GM10847 (cell line): ENCODE results near the gene ZBED2.

ENCODE experiments used
- POLR2A ChIP-seq: IDR thresholded peaks from 2 replicates; pipeline ENCODE4 v1.6.1; 2011; ENCODE audit not compliant: insufficient read length; ENCODE audit errors: extremely low read depth

Gene ZBED2, protein sequence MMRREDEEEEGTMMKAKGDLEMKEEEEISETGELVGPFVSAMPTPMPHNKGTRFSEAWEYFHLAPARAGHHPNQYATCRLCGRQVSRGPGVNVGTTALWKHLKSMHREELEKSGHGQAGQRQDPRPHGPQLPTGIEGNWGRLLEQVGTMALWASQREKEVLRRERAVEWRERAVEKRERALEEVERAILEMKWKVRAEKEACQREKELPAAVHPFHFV

DNA sequence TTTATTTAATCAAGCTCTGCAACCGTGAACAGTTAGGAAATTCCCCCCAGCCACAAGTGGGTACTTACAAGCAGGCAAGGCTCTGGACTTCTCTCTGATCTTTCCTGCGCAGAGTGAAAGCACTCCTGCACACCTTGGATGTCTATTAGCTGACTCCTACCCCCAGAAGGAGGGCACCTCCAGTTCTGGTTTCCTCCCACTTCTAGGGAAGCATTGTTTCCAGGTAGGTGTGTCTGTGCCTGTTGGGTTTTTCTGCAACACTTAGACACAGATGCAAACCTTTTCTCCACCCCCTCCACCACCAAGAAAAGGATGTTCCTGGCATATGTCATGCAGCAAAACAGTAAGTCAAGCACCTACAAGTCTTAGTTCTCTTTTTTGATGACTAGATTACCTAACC is at the start of gene ZBED2:
TSS of gene ZBED2 (minus strand) at position 115 of the 400 bp plus-strand sequence. CDS start 1,145 bp downstream, outside the sequence.
- TF ChIP-seq POLR2A, result no peak

DNA sequence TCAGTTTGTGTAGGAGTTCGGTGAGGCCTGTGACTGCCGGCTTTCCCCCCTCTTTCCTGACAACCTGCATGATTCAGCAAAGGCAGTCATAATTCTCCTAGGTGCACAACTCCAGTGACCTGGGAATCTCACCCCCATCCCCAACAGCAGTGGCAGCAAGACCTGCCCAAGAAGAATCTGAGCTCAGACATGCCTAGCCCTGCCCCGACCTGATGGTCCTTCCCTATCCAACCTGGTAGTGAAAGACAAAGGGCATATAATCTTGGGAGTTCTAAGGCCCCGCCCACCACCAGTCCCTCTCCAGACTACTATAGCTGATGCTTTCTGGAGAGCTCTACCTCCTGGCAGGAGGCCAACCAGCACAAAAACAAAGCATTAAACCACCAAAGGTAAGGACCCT is 44.2 kb upstream of the ZBED2 start:
- no peak for TF ChIP-seq POLR2A

DNA sequence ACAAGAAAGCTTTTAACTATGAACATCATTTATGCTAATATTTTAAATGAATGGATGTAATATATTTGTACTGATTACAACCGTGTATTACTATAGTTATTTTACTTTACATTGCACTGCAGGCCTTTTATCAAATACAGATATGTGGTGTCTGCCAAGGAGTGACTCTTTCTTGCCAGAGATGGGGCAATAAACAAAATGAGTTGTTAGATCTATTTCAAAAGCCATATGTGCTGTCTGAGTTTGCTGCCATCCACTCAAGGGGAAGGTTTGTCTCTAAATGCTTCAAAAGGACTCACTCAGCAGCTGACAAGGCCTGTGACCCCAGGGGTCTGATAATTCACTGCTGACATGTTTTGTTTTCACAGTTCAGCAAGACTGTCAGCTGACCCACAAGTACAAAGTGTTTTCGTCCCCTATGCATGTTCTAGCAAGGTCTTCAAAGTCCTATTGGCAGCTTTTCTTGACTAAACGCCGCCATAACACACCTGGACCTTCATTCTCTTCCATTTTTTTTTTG is 41.3 kb upstream of the ZBED2 start:
- TF ChIP-seq POLR2A, result no peak

DNA sequence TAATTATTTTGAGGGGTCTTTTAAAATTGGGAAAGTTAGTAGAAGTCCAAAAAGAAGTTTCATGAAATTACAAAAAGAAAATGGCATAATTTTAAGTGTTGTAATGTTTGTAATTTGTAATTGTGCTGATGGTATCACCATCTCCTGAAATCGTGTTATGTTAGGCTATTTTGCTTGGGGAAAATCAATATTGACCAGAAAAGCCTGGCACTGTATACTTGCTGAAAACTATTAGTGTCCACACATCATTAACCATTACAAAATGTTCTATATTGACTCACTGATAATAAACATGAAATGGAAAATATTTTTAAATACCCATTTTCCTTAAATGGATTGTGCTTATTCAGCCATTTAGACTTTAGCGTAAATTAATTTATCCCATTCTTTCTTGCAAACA is 40.3 kb upstream of the ZBED2 start:
- no peak for TF ChIP-seq POLR2A

DNA sequence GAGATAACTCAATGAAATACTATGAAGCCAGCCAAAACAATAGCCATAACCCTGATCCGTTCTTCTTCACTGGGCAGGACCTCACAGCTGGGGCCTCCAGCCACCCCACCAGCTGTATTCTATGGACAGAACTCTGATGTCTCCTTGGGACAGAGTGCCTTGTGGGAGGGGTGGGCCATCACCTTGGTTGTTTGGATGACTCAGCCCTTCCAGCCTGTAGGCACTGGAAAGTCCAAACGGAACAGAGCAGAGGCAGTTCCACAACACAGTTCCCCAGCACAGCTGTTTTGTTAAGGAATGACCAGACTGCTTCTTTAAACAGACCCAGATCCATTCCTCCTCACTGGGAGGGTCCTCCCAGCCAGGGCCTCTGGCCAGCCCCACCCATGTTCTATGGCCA is 31.9 kb upstream of the ZBED2 start:
- no peak for TF ChIP-seq POLR2A

DNA sequence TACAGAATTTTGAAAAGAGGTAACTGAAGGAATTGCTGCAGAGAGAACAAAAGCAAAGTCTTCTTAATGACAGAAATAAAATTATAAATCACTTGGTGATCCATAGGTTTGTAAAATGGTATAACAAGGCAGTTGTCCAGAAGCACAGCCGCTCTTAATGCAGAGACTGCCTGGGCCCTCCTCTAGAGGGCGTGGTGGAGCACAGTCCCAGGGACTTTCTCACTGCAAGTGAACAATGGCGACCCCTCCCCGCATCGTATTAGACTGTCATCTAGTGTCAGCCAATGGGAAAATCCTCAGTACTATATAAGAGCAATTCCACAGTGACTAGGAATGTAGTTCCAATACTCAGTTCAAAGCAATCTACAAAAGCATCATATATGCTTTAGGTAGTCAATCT is 26.4 kb upstream of the ZBED2 start:
- TF ChIP-seq POLR2A, result no peak

DNA sequence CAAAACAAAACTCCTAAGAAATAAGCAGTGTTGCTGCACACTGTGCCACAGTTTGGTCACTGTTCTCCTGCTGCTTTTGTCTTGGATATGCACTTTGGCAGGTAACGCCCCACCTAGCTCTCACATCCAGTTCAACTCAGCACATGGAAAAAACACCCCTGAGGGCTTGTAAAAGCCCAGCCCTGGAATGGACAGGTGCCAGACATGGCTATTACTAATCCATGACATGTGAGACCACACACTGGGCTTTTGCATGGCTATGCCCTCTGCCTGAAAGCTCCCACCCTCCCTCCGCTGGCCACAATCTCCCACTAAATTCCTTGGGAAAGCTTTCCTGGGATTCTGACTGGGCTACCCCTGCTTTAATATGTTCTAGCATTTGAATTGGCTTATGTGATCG is 24.7 kb upstream of the ZBED2 start:
- TF ChIP-seq POLR2A, result no peak

DNA sequence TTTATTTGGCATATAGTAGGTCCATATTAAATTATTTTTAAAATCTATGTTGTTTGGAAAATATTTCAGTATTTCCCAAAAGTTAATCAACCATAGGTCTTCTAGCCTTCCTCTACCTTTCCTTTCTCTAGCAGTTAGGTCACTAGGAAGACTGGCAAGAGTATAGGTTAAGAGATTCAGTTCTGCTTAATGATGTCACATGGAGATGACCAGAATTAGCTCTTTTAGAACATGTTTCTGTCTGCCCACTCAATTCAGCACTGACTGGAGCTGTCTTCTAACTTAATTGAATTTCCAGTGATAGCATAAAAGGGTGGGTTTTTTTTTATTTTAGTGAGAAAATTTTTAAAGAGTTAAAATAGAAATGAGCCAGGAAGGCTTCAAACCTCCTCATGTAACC is 23.8 kb upstream of the ZBED2 start:
- TF ChIP-seq POLR2A, result no peak

DNA sequence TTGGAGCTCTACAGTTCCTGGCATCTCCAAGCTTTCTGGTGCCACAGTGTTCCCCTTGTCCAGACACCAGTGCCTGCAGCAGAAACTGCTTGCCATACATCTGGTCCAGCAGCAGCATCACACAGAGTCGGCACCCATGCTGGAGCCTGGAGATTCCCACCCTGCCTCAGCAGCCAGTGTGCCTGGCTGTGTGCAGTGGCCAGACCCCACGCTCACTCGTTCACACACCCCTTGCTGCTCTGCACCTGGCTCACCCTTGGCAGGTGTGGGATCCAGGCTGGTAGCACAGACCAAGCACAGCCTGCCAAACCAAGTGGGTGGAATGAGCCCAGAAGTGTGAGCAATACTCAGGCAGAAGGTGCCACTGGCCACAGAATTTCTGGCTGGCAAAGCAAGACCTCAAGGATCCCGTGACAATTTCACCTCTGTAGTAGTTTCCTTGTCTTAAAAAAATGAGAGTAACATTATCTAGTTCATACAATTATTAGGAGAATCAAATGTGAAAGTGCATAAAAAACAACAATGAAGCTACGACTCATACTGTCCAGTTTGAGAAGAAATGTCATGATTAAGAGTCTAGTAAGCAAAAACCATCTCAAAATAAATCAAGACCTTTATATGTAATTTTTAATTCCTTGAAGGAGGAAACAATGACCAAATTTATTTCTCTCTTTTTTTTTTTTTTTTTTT is 22.9 kb upstream of the ZBED2 start:
- TF ChIP-seq POLR2A, result no peak

DNA sequence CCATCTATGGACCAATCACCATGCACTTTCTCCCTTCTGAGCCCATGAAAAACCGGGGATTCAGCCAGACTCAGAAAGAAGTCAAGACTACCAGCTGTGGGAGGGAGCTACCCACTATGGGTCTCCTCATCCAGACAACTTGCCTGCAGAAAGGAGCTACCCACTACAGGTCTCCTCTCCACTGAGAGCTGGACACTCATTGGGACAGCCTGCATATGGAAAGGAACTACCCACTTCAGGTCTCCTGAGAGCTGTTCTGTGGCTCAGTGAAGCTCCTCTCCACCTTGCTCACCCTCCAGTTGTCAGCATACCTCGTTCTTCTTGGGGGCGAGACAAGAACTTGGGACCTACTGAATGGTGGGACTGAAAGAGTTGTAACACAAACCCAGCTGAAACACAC is 22.3 kb upstream of the ZBED2 start:
- no peak for TF ChIP-seq POLR2A

DNA sequence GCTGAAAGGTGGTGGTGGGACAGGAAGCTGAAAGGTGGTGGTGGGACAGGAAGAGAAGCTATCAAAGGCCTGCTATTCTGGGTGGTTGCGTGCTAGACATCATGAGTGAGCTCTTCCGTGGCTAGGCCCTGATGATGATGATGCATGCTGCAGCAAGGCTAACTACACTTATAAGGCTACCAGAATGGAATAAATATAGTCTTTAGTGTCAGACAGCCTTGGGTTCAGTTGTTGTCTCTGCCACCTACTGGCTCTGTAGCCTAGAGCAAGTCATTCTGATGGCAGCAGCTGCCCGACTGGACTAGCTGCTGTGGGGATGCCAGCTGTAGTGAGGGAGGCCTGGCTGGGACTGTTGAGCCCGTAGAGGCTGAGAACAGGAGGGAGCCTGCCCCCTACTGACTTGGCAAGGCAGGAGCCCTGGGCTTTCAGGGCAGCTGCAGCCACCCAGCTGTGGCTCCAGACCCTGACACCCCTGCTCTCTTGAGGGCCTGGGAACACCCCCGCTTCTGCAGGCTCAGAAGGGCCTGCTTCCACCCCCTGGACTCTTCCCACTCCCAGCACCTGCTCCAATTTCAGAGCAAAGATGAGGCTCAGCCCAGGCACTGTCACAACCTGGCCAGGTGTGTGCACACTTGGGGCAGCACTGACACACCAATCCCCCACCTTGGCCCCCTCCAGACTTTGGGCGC is 21.4 kb upstream of the ZBED2 start:
- no peak for TF ChIP-seq POLR2A

DNA sequence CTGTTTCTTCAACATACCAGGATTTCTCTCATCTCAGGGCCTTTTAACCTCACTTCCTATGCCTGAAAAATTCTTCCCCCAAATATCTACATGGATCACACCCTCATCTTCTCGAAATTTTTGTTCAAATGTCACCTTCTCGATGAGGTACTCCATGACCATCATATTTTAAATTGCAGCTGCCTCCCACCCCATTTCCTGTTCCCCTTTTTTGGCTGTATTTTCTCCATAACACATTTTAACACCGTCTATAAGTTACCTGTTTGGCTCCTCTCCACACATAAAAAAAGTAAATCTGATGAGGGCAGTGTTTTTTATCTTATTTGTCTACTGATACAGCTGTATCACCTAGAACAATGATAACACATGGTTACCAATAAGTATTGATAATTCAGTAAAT is 20.7 kb upstream of the ZBED2 start:
- no peak for TF ChIP-seq POLR2A

DNA sequence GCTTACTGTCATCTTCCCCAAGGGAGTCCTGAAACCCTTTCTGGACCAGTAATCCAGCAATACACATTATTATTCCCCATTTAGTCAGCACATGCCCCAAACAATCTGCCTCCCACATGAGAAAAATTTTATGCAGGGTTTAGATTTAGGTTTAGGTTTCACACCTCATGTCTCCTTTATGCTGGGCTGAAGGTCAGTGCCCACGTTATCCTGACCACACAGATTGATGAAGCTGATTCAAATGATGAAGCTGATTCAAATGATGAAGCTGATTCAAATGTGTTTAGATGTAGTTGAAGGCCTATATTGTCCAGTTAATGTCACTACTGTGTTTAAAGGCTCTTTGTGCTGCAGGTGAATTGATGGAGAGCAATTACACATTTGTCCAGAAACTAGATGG is 18.1 kb upstream of the ZBED2 start:
- TF ChIP-seq POLR2A, result no peak

DNA sequence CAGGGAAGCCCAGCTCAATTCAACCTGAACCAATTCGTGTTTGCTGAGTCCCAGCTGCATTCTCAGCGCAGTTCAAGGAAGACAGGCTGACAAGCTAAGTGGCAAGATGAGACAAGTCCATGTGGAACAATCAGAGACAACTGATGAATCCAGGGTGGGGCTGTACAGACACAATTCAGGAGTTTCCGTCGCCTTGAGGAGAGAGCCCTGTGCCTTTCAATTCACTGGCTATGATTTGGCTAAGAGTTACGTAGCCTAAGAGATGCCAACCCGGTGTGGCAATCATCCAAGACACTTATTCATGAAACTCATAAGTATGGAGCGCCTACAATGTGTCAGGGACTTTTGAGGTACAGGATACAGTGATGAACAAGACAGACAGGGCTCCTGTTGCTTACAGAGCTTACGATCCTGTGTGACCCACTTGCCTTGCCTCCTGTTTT is 15.5 kb upstream of the ZBED2 start:
- no peak for TF ChIP-seq POLR2A

DNA sequence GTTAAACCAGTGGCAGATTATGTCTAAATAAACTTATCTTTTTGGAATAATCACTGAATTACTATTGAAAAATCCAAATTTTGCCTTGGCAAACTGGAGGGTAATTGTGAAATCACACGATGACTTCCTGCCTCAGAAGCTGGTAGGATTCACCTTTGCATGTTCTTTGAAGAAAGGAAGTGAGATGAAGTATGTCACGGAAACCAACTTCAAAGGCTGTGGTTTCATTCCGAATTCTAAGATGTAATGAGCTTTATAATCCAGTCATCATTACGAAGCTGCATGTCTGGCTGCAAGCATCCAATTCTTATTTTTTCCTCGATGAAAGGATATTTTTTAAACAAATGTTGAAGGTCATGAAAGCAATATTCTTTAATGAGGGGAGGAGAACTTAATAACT is 15.0 kb upstream of the ZBED2 start:
- no peak for TF ChIP-seq POLR2A

DNA sequence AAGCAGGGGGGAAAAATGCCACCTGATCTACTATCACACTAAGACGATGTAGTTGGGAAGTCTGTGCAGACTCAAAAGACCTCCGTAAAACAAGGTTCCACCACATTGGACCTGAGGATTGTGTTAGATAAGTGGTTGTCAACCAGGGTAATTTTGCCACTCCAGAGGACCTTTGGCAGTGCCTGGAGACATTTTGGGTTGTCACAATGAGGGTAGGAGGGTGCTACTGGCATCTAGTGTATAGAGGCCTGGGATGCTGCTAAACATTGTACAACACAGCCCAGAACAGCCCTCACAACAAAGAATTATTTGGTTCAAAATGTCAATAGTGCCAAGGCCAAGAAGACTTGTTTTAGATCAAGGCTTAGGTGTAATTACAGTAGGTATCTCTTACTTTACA is 14.6 kb upstream of the ZBED2 start:
- TF ChIP-seq POLR2A, result no peak
